SK-N-SH treated with all-trans-retinoic acid at 6 μM for 48 hours (cell line): Measurements from ENCODE around the gene YIPF1.

Experiments
- ATAC-seq: fragments of 200-7000 bp; cut with Tn5 transposase; 3 replicates; pipeline ENCODE4 v1.9.1; 2020; ENCODE audit warnings: mild to moderate bottlenecking, moderate library complexity
- ARNTL ChIP-seq: fragments of 450-650 bp; formaldehyde crosslinking; IDR thresholded peaks from 2 replicates; pipeline ENCODE4 v1.5.0; 2020; ENCODE audit warnings: low read depth, mild to moderate bottlenecking, moderate library complexity, borderline replicate concordance
- BACH2 ChIP-seq: fragments of 250-450 bp; sonication (Bioruptor Pico); IDR thresholded peaks from 2 replicates; pipeline ENCODE4 v1.9.0; 2021; ENCODE audit warnings: mild to moderate bottlenecking, borderline replicate concordance
- CSDC2 ChIP-seq: fragments of 250-450 bp; sonication (Bioruptor Pico); IDR thresholded peaks from 2 replicates; pipeline ENCODE4 v1.5.0; 2020; ENCODE audit warnings: mild to moderate bottlenecking, moderate library complexity
- ESRRG ChIP-seq: fragments of 250-450 bp; sonication (Bioruptor Pico); IDR thresholded peaks from 2 replicates; pipeline ENCODE4 v1.6.1; 2021; ENCODE audit warnings: mild to moderate bottlenecking
- GLIS3 ChIP-seq: fragments of 250-450 bp; sonication (Bioruptor Pico); IDR thresholded peaks from 2 replicates; pipeline ENCODE4 v1.5.0; 2020; ENCODE audit warnings: mild to moderate bottlenecking, moderate library complexity
- ISL1 ChIP-seq: fragments of 250-450 bp; sonication (Bioruptor Pico); IDR thresholded peaks from 2 replicates; pipeline ENCODE4 v2.1.2; 2022; ENCODE audit warnings: mild to moderate bottlenecking, moderate library complexity
- OSR1 ChIP-seq: fragments of 250-450 bp; sonication (Bioruptor Pico); IDR thresholded peaks from 2 replicates; pipeline ENCODE4 v1.8.0; 2022; ENCODE audit warnings: moderate library complexity, mild to moderate bottlenecking, inconsistent platforms
- PPARA ChIP-seq: fragments of 250-450 bp; sonication (Bioruptor Pico); IDR thresholded peaks from 2 replicates; pipeline ENCODE4 v1.5.0; 2020; ENCODE audit warnings: mild to moderate bottlenecking, borderline replicate concordance
- RARB ChIP-seq: fragments of 250-450 bp; sonication (Bioruptor Pico); IDR thresholded peaks from 2 replicates; pipeline ENCODE4 v1.8.0; 2021; ENCODE audit warnings: mild to moderate bottlenecking, moderate library complexity
- SNAI2 ChIP-seq: fragments of 250-450 bp; sonication (Bioruptor Pico); IDR thresholded peaks from 2 replicates; pipeline ENCODE4 v1.5.0; 2020; ENCODE audit warnings: mild to moderate bottlenecking, moderate library complexity
- TCF4 ChIP-seq: fragments of 250-450 bp; sonication (Bioruptor Pico); IDR thresholded peaks from 2 replicates; pipeline ENCODE4 v1.8.0; 2021; ENCODE audit warnings: mild to moderate bottlenecking, moderate library complexity, borderline replicate concordance
- TOX ChIP-seq: fragments of 250-450 bp; sonication (Bioruptor Pico); IDR thresholded peaks from 2 replicates; pipeline ENCODE4 v1.8.0; 2021; ENCODE audit warnings: mild to moderate bottlenecking, moderate library complexity, borderline replicate concordance
- ZC3H10 ChIP-seq: fragments of 250-450 bp; sonication (Bioruptor Pico); IDR thresholded peaks from 2 replicates; pipeline ENCODE4 v1.5.1; 2021; ENCODE audit warnings: mild to moderate bottlenecking, moderate library complexity
- ZFP3 ChIP-seq: fragments of 250-450 bp; sonication (Bioruptor Pico); IDR thresholded peaks from 2 replicates; pipeline ENCODE4 v1.5.0; 2020; ENCODE audit warnings: mild to moderate bottlenecking, moderate library complexity
- ZFP30 ChIP-seq: fragments of 450-650 bp; formaldehyde crosslinking; IDR thresholded peaks from 2 replicates; pipeline ENCODE4 v1.5.0; 2022; ENCODE audit warnings: mild to moderate bottlenecking, moderate library complexity
- ZNF565 ChIP-seq: fragments of 450-650 bp; formaldehyde crosslinking; conservative IDR thresholded peaks from 2 replicates; pipeline ENCODE4 v1.5.0; 2020; ENCODE audit warnings: low read depth, mild to moderate bottlenecking, moderate library complexity
- ZNF70 ChIP-seq: fragments of 450-650 bp; formaldehyde crosslinking; IDR thresholded peaks from 2 replicates; pipeline ENCODE4 v1.5.0; 2020; ENCODE audit warnings: mild to moderate bottlenecking, moderate library complexity
- ZNF8 ChIP-seq: fragments of 450-650 bp; formaldehyde crosslinking; IDR thresholded peaks from 2 replicates; pipeline ENCODE4 v1.5.0; 2020; ENCODE audit warnings: mild to moderate bottlenecking, moderate library complexity
- TF ChIP-seq, protein P1 (sequence below): fragments of 250-450 bp; sonication (Bioruptor Pico); IDR thresholded peaks from 2 replicates; pipeline ENCODE4 v1.8.0; 2021; ENCODE audit warnings: low read depth, mild to moderate bottlenecking, moderate library complexity, borderline replicate concordance
- TF ChIP-seq, protein P2 (sequence below): fragments of 250-450 bp; sonication (Bioruptor Pico); IDR thresholded peaks from 2 replicates; pipeline ENCODE4 v1.5.1; 2021; ENCODE audit warnings: mild to moderate bottlenecking, moderate library complexity
- TF ChIP-seq, protein P3 (sequence below): fragments of 250-450 bp; sonication (Bioruptor Pico); IDR thresholded peaks from 2 replicates; pipeline ENCODE4 v1.5.0; 2020; ENCODE audit warnings: mild to moderate bottlenecking, moderate library complexity

The YIPF1 gene

DNA sequence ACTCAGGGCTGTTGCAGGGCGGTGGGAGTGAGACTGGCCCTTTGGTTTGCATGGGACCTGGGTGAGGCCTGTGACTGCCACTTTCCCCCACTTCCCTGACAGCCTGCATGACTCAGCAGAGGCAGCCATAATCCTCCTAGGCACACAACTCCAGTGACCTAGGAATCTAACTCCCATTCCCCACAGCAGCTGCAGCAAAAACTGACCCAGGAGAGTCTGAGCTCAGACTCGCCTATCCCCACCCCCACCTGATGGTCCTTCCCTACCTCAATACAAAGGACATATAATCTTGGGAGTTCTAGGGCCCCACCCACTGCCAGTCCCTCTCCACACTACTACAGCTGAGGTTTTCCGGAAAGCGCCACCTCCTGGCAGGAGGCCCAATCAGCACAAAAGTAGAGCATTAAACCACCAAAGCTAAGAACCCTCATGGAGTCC is 78.2 kb downstream of the YIPF1 start:
- TF ChIP-seq SNAI2 (CRISPR knock-in tag) = no peak
- TF ChIP-seq, protein P1, sequence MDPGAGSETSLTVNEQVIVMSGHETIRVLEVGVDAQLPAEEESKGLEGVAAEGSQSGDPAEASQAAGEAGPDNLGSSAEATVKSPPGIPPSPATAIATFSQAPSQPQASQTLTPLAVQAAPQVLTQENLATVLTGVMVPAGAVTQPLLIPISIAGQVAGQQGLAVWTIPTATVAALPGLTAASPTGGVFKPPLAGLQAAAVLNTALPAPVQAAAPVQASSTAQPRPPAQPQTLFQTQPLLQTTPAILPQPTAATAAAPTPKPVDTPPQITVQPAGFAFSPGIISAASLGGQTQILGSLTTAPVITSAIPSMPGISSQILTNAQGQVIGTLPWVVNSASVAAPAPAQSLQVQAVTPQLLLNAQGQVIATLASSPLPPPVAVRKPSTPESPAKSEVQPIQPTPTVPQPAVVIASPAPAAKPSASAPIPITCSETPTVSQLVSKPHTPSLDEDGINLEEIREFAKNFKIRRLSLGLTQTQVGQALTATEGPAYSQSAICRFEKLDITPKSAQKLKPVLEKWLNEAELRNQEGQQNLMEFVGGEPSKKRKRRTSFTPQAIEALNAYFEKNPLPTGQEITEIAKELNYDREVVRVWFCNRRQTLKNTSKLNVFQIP = no peak
- no peak for TF ChIP-seq ZNF70 (CRISPR knock-in tag)
- no peak for TF ChIP-seq ZNF565 (CRISPR knock-in tag)
- TF ChIP-seq ZFP3 = no peak
- TF ChIP-seq, protein P2, sequence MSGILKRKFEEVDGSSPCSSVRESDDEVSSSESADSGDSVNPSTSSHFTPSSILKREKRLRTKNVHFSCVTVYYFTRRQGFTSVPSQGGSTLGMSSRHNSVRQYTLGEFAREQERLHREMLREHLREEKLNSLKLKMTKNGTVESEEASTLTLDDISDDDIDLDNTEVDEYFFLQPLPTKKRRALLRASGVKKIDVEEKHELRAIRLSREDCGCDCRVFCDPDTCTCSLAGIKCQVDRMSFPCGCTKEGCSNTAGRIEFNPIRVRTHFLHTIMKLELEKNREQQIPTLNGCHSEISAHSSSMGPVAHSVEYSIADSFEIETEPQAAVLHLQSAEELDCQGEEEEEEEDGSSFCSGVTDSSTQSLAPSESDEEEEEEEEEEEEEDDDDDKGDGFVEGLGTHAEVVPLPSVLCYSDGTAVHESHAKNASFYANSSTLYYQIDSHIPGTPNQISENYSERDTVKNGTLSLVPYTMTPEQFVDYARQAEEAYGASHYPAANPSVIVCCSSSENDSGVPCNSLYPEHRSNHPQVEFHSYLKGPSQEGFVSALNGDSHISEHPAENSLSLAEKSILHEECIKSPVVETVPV = no peak
- no peak for TF ChIP-seq CSDC2 (CRISPR knock-in tag)
- TF ChIP-seq PPARA (CRISPR knock-in tag) = no peak
- TF ChIP-seq, protein P3, sequence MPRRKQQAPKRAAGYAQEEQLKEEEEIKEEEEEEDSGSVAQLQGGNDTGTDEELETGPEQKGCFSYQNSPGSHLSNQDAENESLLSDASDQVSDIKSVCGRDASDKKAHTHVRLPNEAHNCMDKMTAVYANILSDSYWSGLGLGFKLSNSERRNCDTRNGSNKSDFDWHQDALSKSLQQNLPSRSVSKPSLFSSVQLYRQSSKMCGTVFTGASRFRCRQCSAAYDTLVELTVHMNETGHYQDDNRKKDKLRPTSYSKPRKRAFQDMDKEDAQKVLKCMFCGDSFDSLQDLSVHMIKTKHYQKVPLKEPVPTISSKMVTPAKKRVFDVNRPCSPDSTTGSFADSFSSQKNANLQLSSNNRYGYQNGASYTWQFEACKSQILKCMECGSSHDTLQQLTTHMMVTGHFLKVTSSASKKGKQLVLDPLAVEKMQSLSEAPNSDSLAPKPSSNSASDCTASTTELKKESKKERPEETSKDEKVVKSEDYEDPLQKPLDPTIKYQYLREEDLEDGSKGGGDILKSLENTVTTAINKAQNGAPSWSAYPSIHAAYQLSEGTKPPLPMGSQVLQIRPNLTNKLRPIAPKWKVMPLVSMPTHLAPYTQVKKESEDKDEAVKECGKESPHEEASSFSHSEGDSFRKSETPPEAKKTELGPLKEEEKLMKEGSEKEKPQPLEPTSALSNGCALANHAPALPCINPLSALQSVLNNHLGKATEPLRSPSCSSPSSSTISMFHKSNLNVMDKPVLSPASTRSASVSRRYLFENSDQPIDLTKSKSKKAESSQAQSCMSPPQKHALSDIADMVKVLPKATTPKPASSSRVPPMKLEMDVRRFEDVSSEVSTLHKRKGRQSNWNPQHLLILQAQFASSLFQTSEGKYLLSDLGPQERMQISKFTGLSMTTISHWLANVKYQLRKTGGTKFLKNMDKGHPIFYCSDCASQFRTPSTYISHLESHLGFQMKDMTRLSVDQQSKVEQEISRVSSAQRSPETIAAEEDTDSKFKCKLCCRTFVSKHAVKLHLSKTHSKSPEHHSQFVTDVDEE (CRISPR knock-in tag) = no peak
- no peak for TF ChIP-seq ZFP30 (CRISPR knock-in tag)
- no peak for ATAC-seq

DNA sequence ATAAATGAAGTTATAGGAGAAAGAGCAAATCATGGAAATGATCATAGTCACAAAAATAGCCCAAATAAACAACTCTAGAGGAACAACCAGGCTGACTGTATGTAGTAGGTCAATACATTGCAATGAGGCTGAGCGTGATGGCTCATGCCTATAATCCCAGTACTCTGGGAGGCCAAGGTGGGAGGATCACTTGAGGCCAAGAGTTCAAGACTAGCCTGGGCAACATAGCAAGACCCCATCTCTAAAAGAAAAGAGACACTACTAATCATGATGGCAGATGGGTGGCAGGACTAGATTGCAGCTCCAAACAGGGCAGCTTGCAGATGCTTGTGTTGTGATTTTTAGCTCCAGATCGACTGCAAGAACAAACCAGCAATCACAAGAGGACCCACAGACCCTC is 79.1 kb downstream of the YIPF1 start:
- TF ChIP-seq PPARA (CRISPR knock-in tag) (no peak), OSR1 (no peak), GLIS3 (CRISPR knock-in tag) (no peak), ZFP3 (no peak)
- TF ChIP-seq, protein P3 (CRISPR knock-in tag) = no peak
- ATAC-seq = no peak

DNA sequence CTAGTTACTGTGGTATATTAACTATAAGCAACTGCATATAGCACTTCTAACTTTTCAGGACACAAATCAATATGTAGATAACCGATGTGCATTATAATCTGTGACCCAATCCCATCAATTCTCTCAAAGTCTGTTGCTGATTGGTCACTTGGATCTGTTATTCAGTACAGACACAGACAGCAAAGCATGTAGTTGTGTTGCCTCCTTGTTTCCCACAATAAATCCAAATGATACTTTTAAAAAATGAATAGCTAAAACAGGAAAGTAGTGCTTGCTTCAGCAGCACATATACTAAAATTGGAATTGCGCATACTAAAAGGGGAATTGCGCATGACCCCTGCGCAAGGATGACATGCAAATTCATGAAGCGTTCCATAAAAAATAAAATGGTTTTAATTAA is 79.6 kb downstream of the YIPF1 start:
- ATAC-seq = no peak

More for the DNA sequence above, 79.6 kb downstream of the YIPF1 start:
- TF ChIP-seq, protein P3 (CRISPR knock-in tag) = no peak
- TF ChIP-seq ZC3H10 (CRISPR knock-in tag) (no peak), ESRRG (CRISPR knock-in tag) (no peak), SNAI2 (CRISPR knock-in tag) (no peak), ZFP30 (CRISPR knock-in tag) (no peak), RARB (CRISPR knock-in tag) (no peak), TCF4 (no peak), OSR1 (no peak), TOX (CRISPR knock-in tag) (no peak), ZNF8 (CRISPR knock-in tag) (no peak), ISL1 (CRISPR knock-in tag) (no peak), ZNF565 (CRISPR knock-in tag) (no peak), ZFP3 (no peak), BACH2 (no peak), ZNF70 (CRISPR knock-in tag) (no peak), ARNTL (CRISPR knock-in tag) (no peak), PPARA (CRISPR knock-in tag) (no peak), GLIS3 (CRISPR knock-in tag) (no peak)
- TF ChIP-seq, protein P2 = no peak
- TF ChIP-seq, protein P1 = no peak
